Cardiac muscle cell (in vitro differentiated cells and primary cell): ENCODE results near the gene RASSF8. TPM values are rescaled to one million over a fixed set of nuclear protein-coding genes. Genes with fewer than 3 reads are reported as not detected.

Experiments used
- DNase-seq, 2 donors: peaks; one replicate each; pipeline versions ENCODE4 v3.0.0 to v3.0.0-alpha.2; 2010 to 2017; ENCODE audit warnings: low read depth in 1 of 2, low spot score in 1 of 2
- H3K27ac ChIP-seq: fragments of 200-600 bp; sonication (generic); 2 replicates; pipeline ENCODE4 v1.5.1; 2016
- H3K27me3 ChIP-seq: fragments of 200-600 bp; sonication (generic); 2 replicates; pipeline ENCODE4 v1.6.0; 2016; ENCODE audit warnings: control low read depth
- H3K36me3 ChIP-seq: fragments of 200-600 bp; sonication (generic); 2 replicates; pipeline ENCODE4 v1.5.1; 2016; ENCODE audit warnings: control low read depth
- H3K4me1 ChIP-seq: fragments of 200-600 bp; sonication (generic); 2 replicates; pipeline ENCODE4 v1.8.1; 2017; ENCODE audit warnings: low read depth, mild to moderate bottlenecking, mixed run types
- H3K4me3 ChIP-seq: fragments of 200-600 bp; sonication (generic); 2 replicates; pipeline ENCODE4 v1.5.1; 2016; ENCODE audit warnings: mild to moderate bottlenecking
- H3K9me3 ChIP-seq: fragments of 200-600 bp; sonication (generic); 2 replicates; pipeline ENCODE4 v1.5.1; 2017; ENCODE audit warnings: low read depth, mild to moderate bottlenecking, control low read depth
- CTCF ChIP-seq: IDR thresholded peaks from 2 replicates; pipeline ENCODE4 v1.5.1; 2012; ENCODE audit warnings: low read depth, mild to moderate bottlenecking, low read length
- polyA plus RNA-seq: library from polyadenylated mRNA; unstranded; fragments of >200 nt; fragmentation: Nextera tagmentation; extraction: Ambion mirVana; gene quantifications from 2 replicates; pipeline ENCODE4 v1.2.1, GENCODE V29; 2016
- total RNA-seq: library from RNA; depleted of rRNA; stranded (reverse); fragments of >200 nt; gene quantifications from 2 replicates; pipeline ENCODE4 v1.2.3, GENCODE V29; 2016

RASSF8 gene
- total and polyA plus RNA-seq, 2 experiments from 2014 or later: 25.2 to 56.4 TPM

DNA sequence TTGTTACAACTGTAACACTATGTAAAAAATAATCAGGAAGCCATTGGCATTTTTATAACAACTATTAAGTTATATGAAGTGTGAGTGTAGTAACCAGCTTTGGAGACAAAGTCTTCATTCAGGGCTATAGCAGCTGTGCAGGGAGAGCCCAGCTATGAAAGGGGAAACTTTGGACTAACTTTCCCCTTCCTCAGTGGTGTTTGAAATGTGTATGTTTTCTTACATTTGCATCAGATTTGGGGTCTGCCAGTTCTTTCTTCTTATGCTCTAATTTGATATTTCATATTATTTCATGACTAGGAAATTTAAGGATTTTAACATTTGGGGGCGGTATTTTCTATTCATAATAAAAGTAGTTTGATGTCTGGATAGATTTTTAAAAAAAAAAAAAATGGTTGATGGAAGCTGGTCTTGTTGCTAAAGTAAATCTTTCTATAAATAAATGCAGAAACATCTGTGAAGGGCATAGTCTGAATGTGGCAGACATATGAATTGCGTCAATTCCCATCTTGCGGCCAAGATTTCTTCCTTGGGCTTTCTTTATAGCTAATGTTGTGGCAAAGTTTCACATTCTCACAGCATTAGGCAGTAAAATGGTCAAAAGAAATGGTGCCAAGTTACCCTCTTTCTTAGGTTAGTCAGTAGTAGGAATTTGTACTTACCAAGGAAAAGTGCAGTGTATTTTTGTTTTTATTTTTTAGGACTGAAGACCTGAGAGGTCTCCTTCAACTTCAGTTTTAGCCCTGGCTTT lies 35.6 kb downstream of the RASSF8 start:
- Histone ChIP-seq H3K4me1 (peaks cover under 1% of the 10 kb centered on the region), H3K9me3 (no peaks in the 10 kb centered on the region), H3K4me3 (no peak overlapping the region), H3K27ac (no peak overlapping the region), H3K36me3 (no peaks in the 10 kb centered on the region), H3K27me3 (no peaks in the 10 kb centered on the region)
- TF ChIP-seq CTCF: no peak
- peak in 1 of 2 donors; percentile 85 for DNase-seq

GRCh38 chr12:25994901-25995625 lies 36.6 kb downstream of the RASSF8 start:
- no peak for DNase-seq
- Histone ChIP-seq H3K4me1 (no peaks in the 10 kb centered on the region), H3K27ac (no peak overlapping the region), H3K9me3 (no peaks in the 10 kb centered on the region), H3K36me3 (no peaks in the 10 kb centered on the region), H3K27me3 (no peaks in the 10 kb centered on the region), H3K4me3 (no peak overlapping the region)
- no peak for TF ChIP-seq CTCF

DNA sequence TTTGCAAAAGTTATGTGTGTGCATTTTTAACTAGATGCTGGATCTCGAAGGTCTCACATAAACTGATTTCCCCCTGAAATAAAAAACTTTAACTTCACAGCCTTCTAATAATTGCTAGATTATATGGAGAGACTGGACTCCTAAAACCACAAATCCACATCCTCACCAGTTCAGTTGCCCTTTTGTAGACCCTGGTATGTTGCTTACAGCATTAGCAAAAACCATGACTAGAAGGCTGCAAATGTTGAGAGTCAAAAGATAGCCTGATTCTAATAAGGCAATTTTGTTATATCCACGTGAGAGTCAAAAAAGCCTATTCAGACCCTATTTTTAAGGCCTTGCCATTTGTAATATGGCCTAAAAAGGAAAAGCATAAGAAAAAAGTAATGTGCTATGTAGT lies 37.4 kb downstream of the RASSF8 start:
- Histone ChIP-seq H3K9me3 (no peaks in the 10 kb centered on the region), H3K36me3 (no peaks in the 10 kb centered on the region), H3K4me3 (no peak overlapping the region), H3K27me3 (no peaks in the 10 kb centered on the region), H3K4me1 (peaks cover 3% of the 10 kb centered on the region), H3K27ac (no peak overlapping the region)
- TF ChIP-seq CTCF: no peak
- DNase-seq: peak in 1 of 2 donors; percentile 24

- no peak for TF ChIP-seq CTCF
- Histone ChIP-seq H3K9me3 (no peaks in the 10 kb centered on the region), H3K4me3 (no peak overlapping the region), H3K27ac (no peak overlapping the region), H3K36me3 (no peaks in the 10 kb centered on the region), H3K27me3 (no peaks in the 10 kb centered on the region), H3K4me1 (peaks cover 11% of the 10 kb centered on the region)
- no peak for DNase-seq
Observed at GRCh38 chr12:25996677-25997076, 38.2 kb downstream of the RASSF8 start.

- no peak for TF ChIP-seq CTCF
- no peaks in the 10 kb centered on the region for H3K36me3 ChIP-seq
- peak in 1 of 2 donors; percentile 93 for DNase-seq
- H3K27ac ChIP-seq: no peak overlapping the region
- no peak overlapping the region for H3K4me3 ChIP-seq
- peaks cover 11% of the 10 kb centered on the region for H3K4me1 ChIP-seq
- H3K9me3 ChIP-seq: no peaks in the 10 kb centered on the region
- H3K27me3 ChIP-seq: no peaks in the 10 kb centered on the region
Observed at GRCh38 chr12:25997201-25997963, 38.9 kb downstream of the RASSF8 start.
